C4-2B (cell line): Measurements from ENCODE around the gene DGKQ.

Experiments used
- H3K27ac ChIP-seq: fragments of 450-650 bp; 2 replicates; pipeline ENCODE4 v1.5.1; 2017
- ZFX ChIP-seq: fragments of 450-650 bp; IDR thresholded peaks from 2 replicates; pipeline ENCODE4 v1.6.1; 2017
- TF ChIP-seq, protein P1 (sequence below): fragments of 450-650 bp; conservative IDR thresholded peaks from 2 replicates; pipeline ENCODE4 v1.5.1; 2017; ENCODE audit warnings: mild to moderate bottlenecking

Gene DGKQ

DNA sequence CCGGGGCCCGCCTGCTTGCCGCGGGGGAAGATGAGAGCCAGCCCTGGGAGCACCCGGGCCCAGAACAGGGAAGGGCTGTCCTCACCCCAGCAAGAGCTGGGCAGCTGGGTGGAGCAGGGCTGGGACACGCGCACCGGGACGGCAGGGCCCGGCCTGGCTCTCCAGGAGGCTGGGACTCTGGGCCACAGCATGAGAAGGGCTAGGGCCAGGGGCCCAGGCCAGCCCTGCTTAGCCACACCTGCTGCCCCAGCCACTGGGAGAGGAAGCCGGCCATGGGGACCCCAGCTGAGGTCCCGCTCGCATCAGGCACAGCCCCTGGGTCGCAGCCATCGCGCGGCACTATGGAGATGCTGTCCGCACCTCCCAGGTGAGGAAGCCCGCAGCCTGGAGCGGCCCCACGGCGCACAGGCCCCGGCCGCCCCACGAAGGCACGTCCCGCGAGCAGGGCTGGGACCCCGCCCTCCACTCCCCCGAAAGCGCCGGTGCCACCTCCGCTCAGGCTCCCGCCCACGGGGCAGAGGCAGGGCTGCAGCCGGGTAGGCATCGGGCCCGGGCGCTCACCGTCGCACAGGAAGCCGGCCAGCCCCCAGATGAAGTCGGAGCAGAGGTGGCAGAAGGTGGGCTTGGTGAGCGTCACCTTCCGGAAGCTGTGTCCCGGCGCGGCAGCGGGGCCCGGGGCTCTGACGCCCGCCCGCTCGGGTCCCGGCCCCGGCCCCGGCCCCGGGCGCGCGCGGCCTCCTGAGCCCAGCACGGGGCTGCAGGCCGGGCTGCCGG lies 531 bp downstream of the DGKQ start:
- peak overlapping the region; percentile 55 for H3K27ac ChIP-seq
- TF ChIP-seq ZFX = peak; percentile 34; the same call in 1 of the 2 replicates
- TF ChIP-seq, protein P1, sequence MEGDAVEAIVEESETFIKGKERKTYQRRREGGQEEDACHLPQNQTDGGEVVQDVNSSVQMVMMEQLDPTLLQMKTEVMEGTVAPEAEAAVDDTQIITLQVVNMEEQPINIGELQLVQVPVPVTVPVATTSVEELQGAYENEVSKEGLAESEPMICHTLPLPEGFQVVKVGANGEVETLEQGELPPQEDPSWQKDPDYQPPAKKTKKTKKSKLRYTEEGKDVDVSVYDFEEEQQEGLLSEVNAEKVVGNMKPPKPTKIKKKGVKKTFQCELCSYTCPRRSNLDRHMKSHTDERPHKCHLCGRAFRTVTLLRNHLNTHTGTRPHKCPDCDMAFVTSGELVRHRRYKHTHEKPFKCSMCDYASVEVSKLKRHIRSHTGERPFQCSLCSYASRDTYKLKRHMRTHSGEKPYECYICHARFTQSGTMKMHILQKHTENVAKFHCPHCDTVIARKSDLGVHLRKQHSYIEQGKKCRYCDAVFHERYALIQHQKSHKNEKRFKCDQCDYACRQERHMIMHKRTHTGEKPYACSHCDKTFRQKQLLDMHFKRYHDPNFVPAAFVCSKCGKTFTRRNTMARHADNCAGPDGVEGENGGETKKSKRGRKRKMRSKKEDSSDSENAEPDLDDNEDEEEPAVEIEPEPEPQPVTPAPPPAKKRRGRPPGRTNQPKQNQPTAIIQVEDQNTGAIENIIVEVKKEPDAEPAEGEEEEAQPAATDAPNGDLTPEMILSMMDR = no peak

DNA sequence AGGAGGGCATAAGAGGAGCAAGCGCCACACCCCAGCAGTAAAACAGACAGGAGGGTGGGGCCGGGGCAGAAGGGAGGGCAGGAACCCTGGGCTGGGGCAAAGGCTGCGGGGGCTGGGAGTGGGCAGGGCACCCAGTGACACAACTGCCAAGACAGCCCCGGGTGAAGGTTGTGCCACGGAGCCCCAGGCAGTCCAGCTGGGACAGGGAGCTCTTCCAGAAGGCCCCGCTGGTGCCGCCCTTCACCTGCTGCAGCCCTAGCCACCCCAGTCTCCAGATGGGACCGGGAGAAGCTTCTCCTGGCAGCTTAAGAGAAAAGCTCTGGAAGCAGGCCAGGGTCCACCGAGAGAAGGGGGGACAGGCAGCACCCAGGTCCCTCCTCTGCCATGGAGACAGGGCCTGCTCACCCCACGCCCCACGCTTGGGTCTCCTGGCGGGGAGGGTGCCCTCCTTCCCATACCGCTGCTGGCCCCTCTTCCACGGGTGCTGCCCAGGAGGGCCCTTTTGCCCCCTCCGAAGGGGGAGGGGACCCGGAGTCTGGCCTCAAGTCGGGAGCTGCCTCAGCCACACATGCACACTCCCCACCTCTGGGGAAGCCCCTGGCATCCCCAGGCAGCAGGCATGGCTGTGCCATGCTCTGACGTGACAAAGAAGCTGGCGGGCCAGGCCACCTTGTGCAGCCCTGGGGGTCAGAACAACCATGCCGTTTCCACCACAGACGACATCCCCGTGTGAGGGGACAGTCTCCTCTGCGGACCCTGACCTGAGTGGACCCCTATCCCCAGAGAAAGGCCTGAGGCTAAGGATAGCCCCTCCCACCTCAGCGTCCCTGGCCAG lies 1.5 kb downstream of the DGKQ start:
- peak overlapping the region; percentile 55; the same call in 1 of the 2 replicates for H3K27ac ChIP-seq
- TF ChIP-seq ZFX = no peak
- TF ChIP-seq, protein P1 = no peak

DNA sequence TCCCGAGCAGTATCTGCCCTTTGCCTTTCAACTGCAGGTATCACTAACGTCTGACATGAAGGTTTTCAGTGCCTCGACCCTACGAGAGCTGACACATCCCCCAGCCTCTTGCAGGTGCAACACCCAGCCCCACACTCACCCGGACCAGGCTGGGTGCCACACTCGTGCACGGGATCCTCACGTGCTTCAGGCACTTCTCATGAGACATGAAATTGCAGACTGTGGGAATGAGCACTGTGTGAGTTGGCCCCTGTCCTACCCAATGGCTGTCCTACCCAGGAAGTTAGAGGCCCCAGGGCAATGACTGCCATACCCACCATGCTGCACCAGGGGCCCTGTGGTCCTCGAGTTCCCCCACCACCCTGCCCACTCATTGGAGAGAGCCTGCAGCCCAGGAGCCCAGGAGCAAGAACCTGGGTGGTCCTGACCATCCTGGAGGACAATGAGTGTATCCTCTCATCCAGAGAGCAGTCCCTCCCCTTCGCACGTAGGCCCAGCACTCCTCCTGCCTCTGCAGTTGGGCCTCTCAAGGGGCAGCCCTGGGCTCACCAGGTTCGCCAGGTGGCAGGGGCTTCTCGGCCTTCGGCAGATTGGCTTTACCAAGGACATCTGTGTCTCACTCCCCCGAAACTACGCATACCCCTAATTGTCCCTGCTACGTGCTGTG lies 2.4 kb downstream of the DGKQ start:
- no peak for TF ChIP-seq ZFX
- TF ChIP-seq, protein P1 = no peak
- no peak overlapping the region for H3K27ac ChIP-seq

DNA sequence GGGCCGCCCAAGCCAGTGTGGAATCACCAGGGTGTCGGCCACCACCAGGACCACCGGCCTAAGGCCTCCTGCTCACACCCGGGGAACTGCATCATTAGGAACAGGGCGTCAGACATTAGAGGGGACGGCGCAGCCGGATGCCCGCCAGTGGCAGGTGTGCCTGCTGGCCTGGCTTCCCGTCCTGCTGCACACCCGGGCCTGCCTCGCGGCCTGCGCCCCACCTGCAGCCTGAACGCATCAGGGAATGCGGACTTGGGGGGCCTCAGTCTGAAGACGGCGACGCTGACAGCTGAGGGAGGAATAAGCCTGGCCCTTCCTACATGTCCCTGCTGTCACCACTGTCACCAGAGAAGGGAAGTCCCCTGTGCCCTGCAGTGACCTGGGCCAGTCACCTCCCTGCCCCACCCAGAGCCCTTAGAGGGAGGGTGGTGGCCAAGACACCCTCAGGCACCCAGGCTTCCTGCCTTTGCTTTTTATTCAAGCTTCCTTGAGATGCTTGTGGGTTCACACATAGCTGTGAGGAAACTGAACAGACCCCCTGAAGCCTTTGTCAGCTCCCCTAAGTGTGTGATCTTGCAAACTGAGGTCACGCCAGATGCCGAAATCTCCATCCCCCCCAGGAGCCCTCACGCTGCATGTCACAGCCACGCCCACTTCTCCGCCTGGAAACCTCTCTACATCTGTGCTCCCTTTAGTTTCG lies 3.2 kb downstream of the DGKQ start:
- H3K27ac ChIP-seq = no peak overlapping the region
- TF ChIP-seq ZFX = no peak

DNA sequence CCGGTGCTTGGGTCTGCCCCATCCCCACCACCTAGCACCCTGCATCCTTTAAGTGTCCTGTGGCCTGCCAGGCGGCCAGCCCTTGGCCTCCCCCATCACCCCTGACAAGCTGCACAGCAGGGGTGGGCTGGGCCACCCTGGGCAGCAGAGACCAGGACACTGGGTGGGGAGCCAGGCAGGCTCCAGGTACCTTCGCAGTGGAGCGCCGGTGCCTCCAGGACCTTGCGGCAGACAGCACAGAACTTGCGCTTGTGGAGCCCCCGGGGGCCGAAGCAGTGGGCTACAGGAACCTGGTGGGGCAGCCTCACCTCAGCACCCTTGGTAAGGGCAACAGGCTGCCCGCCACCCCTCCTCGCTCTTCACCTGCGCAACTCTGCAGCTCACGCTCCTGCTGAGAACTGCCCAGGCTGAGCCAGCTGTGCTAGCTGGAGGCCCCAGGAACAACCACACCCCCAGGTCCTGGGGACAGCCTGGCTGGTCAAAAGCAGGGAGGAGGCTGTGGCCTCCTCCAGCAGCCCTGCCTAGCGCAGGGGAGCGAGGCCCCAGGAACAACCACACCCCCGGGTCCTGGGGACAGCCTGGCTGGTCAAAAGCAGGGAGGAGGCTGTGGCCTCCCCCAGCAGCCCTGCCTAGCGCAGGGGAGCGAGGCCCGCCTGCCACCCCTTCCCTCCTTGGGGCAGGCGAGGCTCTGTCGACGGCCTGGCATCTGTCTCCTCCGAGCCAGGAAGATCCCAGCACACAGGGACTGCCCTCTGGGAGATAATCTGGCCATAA lies 4.6 kb downstream of the DGKQ start:
- H3K27ac ChIP-seq = no peak overlapping the region
- TF ChIP-seq, protein P1 = no peak
- TF ChIP-seq ZFX = no peak

DNA sequence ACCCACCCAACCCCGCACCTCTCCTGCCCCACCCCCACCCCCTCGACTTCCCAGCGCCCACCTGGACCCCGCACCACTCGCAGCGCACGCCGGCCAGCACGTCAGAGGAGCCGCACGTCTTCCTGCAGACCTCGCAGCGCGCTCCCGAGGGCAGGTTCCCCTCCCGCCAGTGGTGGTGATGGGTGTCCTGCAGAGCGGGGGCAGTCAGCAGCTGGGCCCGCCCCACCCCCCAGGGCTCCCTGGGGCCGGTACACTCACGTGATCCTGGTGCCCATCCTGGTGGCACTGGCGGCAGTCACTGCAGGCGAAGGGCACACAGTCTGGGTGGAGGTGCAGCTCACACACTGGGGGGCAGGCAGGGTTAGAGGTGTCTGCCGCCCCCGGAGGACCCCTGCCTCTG lies 5.1 kb downstream of the DGKQ start:
- TF ChIP-seq, protein P1 = no peak
- no peak for TF ChIP-seq ZFX
- H3K27ac ChIP-seq = no peak overlapping the region
